ENCODE data around the gene RAB40C. TPM values are rescaled to one million over a fixed set of nuclear protein-coding genes. Genes with fewer than 3 reads are reported as not detected.
A peak's percentile ranks its signal among the peaks of the same experiment; 100 is the strongest.

The RAB40C gene
- total and polyA plus RNA-seq, 9 of the 15 experiments (the other 6 are each of a cell fraction or from before 2014, with no cell fraction given) = 0.17 to 23.4 (median 8.7) TPM

GRCh38 chr16:636206-637080 is 46.6 kb downstream of the RAB40C start, which contains the start of gene METTL26 (continued):
- TF ChIP-seq ZNF395 (CRISPR knock-in tag; IDR thresholded peaks at IDR 0.05) = no peak; the same call in 1 of the 2 replicates
- peak; percentile 42; the same call in 1 of the 2 replicates for TF ChIP-seq POLR2AphosphoS5 (IDR thresholded peaks at IDR 0.05; ENCODE audit: control insufficient read depth, insufficient read depth, low read depth, low read length)
- TF ChIP-seq DPF2 (IDR thresholded peaks at IDR 0.05) = peak; percentile 12; the same call in 1 of the 2 replicates
- TF ChIP-seq HDAC8 (tag; IDR thresholded peaks at IDR 0.05) = peak; percentile 33; the same call in 1 of the 2 replicates
- peak; percentile 64; the same call in 1 of the 2 replicates for TF ChIP-seq FOXP1 (CRISPR knock-in tag; IDR thresholded peaks at IDR 0.05)
- peak; percentile 73 for TF ChIP-seq THAP12 (CRISPR knock-in tag; IDR thresholded peaks at IDR 0.05)
- peak; percentile 84 for TF ChIP-seq EP400 (IDR thresholded peaks at IDR 0.05)
- TF ChIP-seq ZBTB12 (CRISPR knock-in tag; IDR thresholded peaks at IDR 0.05) = no peak
- TF ChIP-seq SRSF7 (optimal IDR thresholded peaks at IDR 0.05; ENCODE audit: low read depth, low read length) = no peak
- TF ChIP-seq SNRNP70 (optimal IDR thresholded peaks at IDR 0.05; ENCODE audit: low read depth, low read length) = no peak
- TF ChIP-seq TSHZ1 (CRISPR knock-in tag; IDR thresholded peaks at IDR 0.05) = peak; percentile 53; the same call in 1 of the 2 replicates
- TF ChIP-seq ZNF655 (CRISPR knock-in tag; IDR thresholded peaks at IDR 0.05) = no peak
